H9 (cell line): ENCODE measurements around the gene CCDC186. TPM values are rescaled to one million over a fixed set of nuclear protein-coding genes. Genes with fewer than 3 reads are reported as not detected.

Experiments
- DNase-seq: peaks from one replicate; pipeline ENCODE4 v3.0.0-alpha.2; 2017
- H2AFZ ChIP-seq: one replicate; pipeline ENCODE4 v1.6.1; 2013; ENCODE audit warnings: mild to moderate bottlenecking, low read length, control low read depth, moderate library complexity
- H2AK5ac ChIP-seq: 2 replicates; pipeline ENCODE4 v1.6.1; 2013; ENCODE audit warnings: low read length, control low read depth, mixed read lengths; ENCODE audit not compliant: insufficient read length
- H2BK120ac ChIP-seq: one replicate; pipeline ENCODE4 v1.6.1; 2013; ENCODE audit warnings: low read depth, mild to moderate bottlenecking, low read length, control low read depth, inconsistent platforms; ENCODE audit not compliant: poor library complexity, severe bottlenecking
- H2BK12ac ChIP-seq: 2 replicates; pipeline ENCODE4 v1.6.1; 2013; ENCODE audit warnings: low read length, control low read depth, mixed read lengths, low read depth; ENCODE audit not compliant: insufficient read length
- H2BK15ac ChIP-seq: 2 replicates; pipeline ENCODE4 v1.6.1; 2013; ENCODE audit warnings: low read depth, low read length, control low read depth
- H2BK20ac ChIP-seq: one replicate; pipeline ENCODE4 v1.6.1; 2013; ENCODE audit warnings: low read depth, mild to moderate bottlenecking, low read length, control low read depth, inconsistent platforms; ENCODE audit not compliant: poor library complexity, severe bottlenecking
- H2BK5ac ChIP-seq: 2 replicates; pipeline ENCODE4 v1.6.1; 2013; ENCODE audit warnings: low read length, control low read depth, mixed read lengths; ENCODE audit not compliant: insufficient read length
- H3K14ac ChIP-seq: 2 replicates; pipeline ENCODE4 v1.6.1; 2013; ENCODE audit warnings: low read length, control low read depth; ENCODE audit not compliant: insufficient read depth
- H3K18ac ChIP-seq: 2 replicates; pipeline ENCODE4 v1.6.1; 2013; ENCODE audit warnings: low read depth, mild to moderate bottlenecking, mixed read lengths, low read length, control low read depth; ENCODE audit not compliant: insufficient read length
- H3K23ac ChIP-seq: 2 replicates; pipeline ENCODE4 v1.6.1; 2013; ENCODE audit warnings: low read length, control low read depth, mixed read lengths, low read depth; ENCODE audit not compliant: insufficient read length
- H3K23me2 ChIP-seq: 2 replicates; pipeline ENCODE4 v1.6.1; 2013; ENCODE audit warnings: low read depth, mild to moderate bottlenecking, mixed read lengths, low read length, control low read depth; ENCODE audit not compliant: insufficient read length, poor library complexity, severe bottlenecking
- H3K27ac ChIP-seq: 2 replicates; pipeline ENCODE4 v1.5.1; 2013; ENCODE audit warnings: low read length, control low read depth, mixed read lengths, low read depth; ENCODE audit not compliant: insufficient read length
- H3K27me3 ChIP-seq: 2 replicates; pipeline ENCODE4 v1.6.1; 2013; ENCODE audit warnings: low read length, control low read depth, inconsistent platforms; ENCODE audit not compliant: insufficient read depth
- H3K4ac ChIP-seq: 2 replicates; pipeline ENCODE4 v1.6.1; 2013; ENCODE audit warnings: low read depth, mild to moderate bottlenecking, control low read depth, inconsistent platforms, low read length, moderate library complexity
- H3K4me1 ChIP-seq: 2 replicates; pipeline ENCODE4 v1.6.1; 2013; ENCODE audit warnings: low read length, control low read depth, inconsistent platforms; ENCODE audit not compliant: insufficient read depth
- H3K4me2 ChIP-seq: 2 replicates; pipeline ENCODE4 v1.6.1; 2013; ENCODE audit warnings: low read length, control low read depth, mixed read lengths; ENCODE audit not compliant: insufficient read length, insufficient read depth
- H3K56ac ChIP-seq: 2 replicates; pipeline ENCODE4 v1.6.1; 2013; ENCODE audit warnings: low read depth, mild to moderate bottlenecking, mixed read lengths, low read length, control low read depth; ENCODE audit not compliant: insufficient read length
- H3K79me1 ChIP-seq: 2 replicates; pipeline ENCODE4 v1.6.1; 2013; ENCODE audit warnings: low read depth, mild to moderate bottlenecking, moderate library complexity, low read length, control low read depth, inconsistent platforms; ENCODE audit not compliant: insufficient read depth, poor library complexity, severe bottlenecking
- H3K79me2 ChIP-seq: 2 replicates; pipeline ENCODE4 v1.6.1; 2013; ENCODE audit warnings: low read length, control low read depth, inconsistent platforms; ENCODE audit not compliant: insufficient read depth
- H3K9ac ChIP-seq: 2 replicates; pipeline ENCODE4 v1.6.1; 2013; ENCODE audit warnings: low read length, control low read depth, mixed read lengths; ENCODE audit not compliant: insufficient read length; ENCODE audit errors: extremely low read depth
- H3K9me3 ChIP-seq: one replicate; pipeline ENCODE4 v1.6.1; 2013; ENCODE audit warnings: low read depth, low read length, inconsistent platforms; ENCODE audit not compliant: control insufficient read depth
- H3T11ph ChIP-seq: one replicate; pipeline ENCODE4 v1.6.1; 2013; ENCODE audit warnings: mild to moderate bottlenecking, low read length, control low read depth, inconsistent platforms
- H4K20me1 ChIP-seq: one replicate; pipeline ENCODE4 v1.6.1; 2013; ENCODE audit not compliant: control insufficient read depth, insufficient read length, insufficient read depth
- H4K5ac ChIP-seq: 2 replicates; pipeline ENCODE4 v1.6.1; 2013; ENCODE audit warnings: low read depth, mild to moderate bottlenecking, mixed read lengths, low read length, control low read depth; ENCODE audit not compliant: insufficient read length
- H4K8ac ChIP-seq: replicated peaks from 2 replicates; pipeline ENCODE4 v1.6.1; 2013; ENCODE audit warnings: low read length, control low read depth, mixed read lengths, low read depth; ENCODE audit not compliant: insufficient read length
- H4K91ac ChIP-seq: 2 replicates; pipeline ENCODE4 v1.6.1; 2013; ENCODE audit warnings: low read depth, mild to moderate bottlenecking, moderate library complexity, mixed read lengths, low read length, control low read depth; ENCODE audit not compliant: insufficient read length
- H3K27ac Mint-ChIP-seq, 3 experiments: 2 replicates in 2 of 3; 3 replicates in 1 of 3; pipeline ENCODE4 v1.8.0; 2020 to 2021; ENCODE audit warnings: mixed read lengths in 3 of 3, mild to moderate bottlenecking in 1 of 3, moderate library complexity in 1 of 3
- H3K27me3 Mint-ChIP-seq: 2 replicates; pipeline ENCODE4 v1.8.0; 2021; ENCODE audit warnings: low read depth, mild to moderate bottlenecking, moderate library complexity, mixed read lengths
- H3K36me3 Mint-ChIP-seq, 3 experiments: 2 replicates in 2 of 3; 3 replicates in 1 of 3; pipeline ENCODE4 v1.8.0; 2020 to 2021; ENCODE audit warnings: low read depth in 3 of 3, mixed read lengths in 3 of 3; ENCODE audit not compliant: insufficient read depth in 1 of 3
- H3K4me1 Mint-ChIP-seq, 2 experiments: 2 replicates each; pipeline ENCODE4 v1.8.0; 2020; ENCODE audit warnings: mixed read lengths in 2 of 2
- H3K4me3 Mint-ChIP-seq, 2 experiments: 2 replicates in 1 of 2; 3 replicates in 1 of 2; pipeline ENCODE4 v1.8.0; 2020 to 2021; ENCODE audit warnings: mild to moderate bottlenecking in 2 of 2, mixed read lengths in 2 of 2, moderate library complexity in 1 of 2
- H3K9me3 Mint-ChIP-seq, 2 experiments: 2 replicates in 1 of 2; 3 replicates in 1 of 2; pipeline ENCODE4 v1.8.0; 2020; ENCODE audit warnings: mild to moderate bottlenecking in 2 of 2, mixed read lengths in 2 of 2, moderate library complexity in 1 of 2
- WGBS: extraction: QIAGEN DNeasy Blood & Tissue Kit; methylation state at CpG from one replicate; pipeline ENCODE4 v1.1.7; 2013; ENCODE audit warnings: missing lambda C conversion rate, low lambda C conversion rate, mixed read lengths; ENCODE audit not compliant: insufficient read length; ENCODE audit errors: extremely low coverage; 5-methylcytosine and 5-hydroxymethylcytosine counted together
- total RNA-seq: library from RNA; stranded (reverse); gene quantifications from 2 replicates; pipeline ENCODE4 v1.2.1, GENCODE V29; 2021
- TF ChIP-seq, protein P1 (sequence below): fragments of 200-600 bp; sonication (generic); conservative IDR thresholded peaks from 3 replicates; pipeline ENCODE4 v1.8.0; 2021; ENCODE audit warnings: antibody characterized with exemption, mild to moderate bottlenecking

The CCDC186 gene
- total RNA-seq, 1 experiment from 2014 or later, result 16.7 TPM

GRCh38 chr10:114207349-114207748, 33.3 kb upstream of the CCDC186 start:
- Histone ChIP-seq H4K5ac (no peak overlapping the region), H3K23me2 (no peaks in the 10 kb centered on the region), H3K14ac (no peak overlapping the region), H3K9me3 (no peaks in the 10 kb centered on the region), H2BK12ac (no peak overlapping the region), H2AK5ac (no peak overlapping the region), H3T11ph (no peak overlapping the region), H4K91ac (no peak overlapping the region), H3K4me2 (no peak overlapping the region), H3K9ac (no peak overlapping the region), H3K27me3 (no peaks in the 10 kb centered on the region), H3K23ac (no peak overlapping the region), H2AFZ (no peak overlapping the region), H3K56ac (no peak overlapping the region), H2BK20ac (no peak overlapping the region), H4K20me1 (no peaks in the 10 kb centered on the region), H2BK120ac (no peak overlapping the region), H3K79me2 (no peaks in the 10 kb centered on the region), H4K8ac (no peak overlapping the region), H3K4ac (no peak overlapping the region), H3K4me1 (no peaks in the 10 kb centered on the region), H3K27ac (no peak overlapping the region), H2BK5ac (no peak overlapping the region), H3K79me1 (no peaks in the 10 kb centered on the region), H2BK15ac (no peak overlapping the region), H3K18ac (no peak overlapping the region)
- WGBS, result no CpG with 5 or more reads among the region's 1 CpG
- DNase-seq, result no peak
- Mint-ChIP-seq H3K9me3 (no peaks in the 10 kb centered on the region; a peak in 1 of 5 replicates), H3K27me3 (peaks cover 2% of the 10 kb centered on the region; the same call in 1 of the 2 replicates), H3K4me1 (no peaks in the 10 kb centered on the region), H3K27ac (no peak overlapping the region), H3K36me3 (no peaks in the 10 kb centered on the region), H3K4me3 (no peak overlapping the region)
- TF ChIP-seq, protein P1, sequence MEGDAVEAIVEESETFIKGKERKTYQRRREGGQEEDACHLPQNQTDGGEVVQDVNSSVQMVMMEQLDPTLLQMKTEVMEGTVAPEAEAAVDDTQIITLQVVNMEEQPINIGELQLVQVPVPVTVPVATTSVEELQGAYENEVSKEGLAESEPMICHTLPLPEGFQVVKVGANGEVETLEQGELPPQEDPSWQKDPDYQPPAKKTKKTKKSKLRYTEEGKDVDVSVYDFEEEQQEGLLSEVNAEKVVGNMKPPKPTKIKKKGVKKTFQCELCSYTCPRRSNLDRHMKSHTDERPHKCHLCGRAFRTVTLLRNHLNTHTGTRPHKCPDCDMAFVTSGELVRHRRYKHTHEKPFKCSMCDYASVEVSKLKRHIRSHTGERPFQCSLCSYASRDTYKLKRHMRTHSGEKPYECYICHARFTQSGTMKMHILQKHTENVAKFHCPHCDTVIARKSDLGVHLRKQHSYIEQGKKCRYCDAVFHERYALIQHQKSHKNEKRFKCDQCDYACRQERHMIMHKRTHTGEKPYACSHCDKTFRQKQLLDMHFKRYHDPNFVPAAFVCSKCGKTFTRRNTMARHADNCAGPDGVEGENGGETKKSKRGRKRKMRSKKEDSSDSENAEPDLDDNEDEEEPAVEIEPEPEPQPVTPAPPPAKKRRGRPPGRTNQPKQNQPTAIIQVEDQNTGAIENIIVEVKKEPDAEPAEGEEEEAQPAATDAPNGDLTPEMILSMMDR, result no peak
